T-helper 22 cell (primary cell): ENCODE data around the gene IFNAR2.

Experiments used
- DNase-seq: peaks from one replicate; pipeline ENCODE4 v3.0.0-alpha.2; 2020; ENCODE audit warnings: low read depth

The IFNAR2 gene

DNA sequence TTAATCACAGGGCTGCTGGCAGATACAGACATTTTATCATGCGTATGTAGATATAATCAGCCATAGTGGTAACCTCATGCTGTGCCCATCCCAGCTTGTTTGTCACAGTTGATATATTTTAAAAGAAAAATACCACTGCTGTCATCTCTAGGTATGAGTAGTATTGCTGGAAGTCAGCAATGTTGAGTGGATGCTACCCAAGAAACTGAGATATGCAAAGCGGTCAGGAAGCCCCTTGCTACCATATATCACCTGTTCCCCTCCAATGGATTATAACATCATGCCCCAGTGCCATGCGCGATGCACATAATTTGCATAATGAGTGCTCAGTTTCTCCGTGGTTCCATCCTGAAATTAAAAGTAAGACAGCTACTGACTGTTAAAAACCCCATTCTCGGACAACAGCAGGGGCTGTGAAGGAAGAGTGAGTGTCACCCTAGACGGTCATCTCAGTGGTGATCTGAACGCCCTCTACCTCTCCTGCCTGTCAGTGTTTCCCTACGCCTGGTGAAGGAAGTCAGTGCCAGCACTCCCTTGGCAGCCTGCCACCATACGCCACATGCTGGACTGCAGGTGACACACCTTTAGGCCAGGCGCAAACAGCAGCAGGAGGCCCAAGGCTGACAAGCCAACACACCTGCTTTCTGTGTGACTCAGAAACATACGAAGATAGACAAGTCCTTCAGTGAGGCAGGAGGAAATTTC is 39.2 kb downstream of the IFNAR2 start:
- DNase-seq = no peak

DNA sequence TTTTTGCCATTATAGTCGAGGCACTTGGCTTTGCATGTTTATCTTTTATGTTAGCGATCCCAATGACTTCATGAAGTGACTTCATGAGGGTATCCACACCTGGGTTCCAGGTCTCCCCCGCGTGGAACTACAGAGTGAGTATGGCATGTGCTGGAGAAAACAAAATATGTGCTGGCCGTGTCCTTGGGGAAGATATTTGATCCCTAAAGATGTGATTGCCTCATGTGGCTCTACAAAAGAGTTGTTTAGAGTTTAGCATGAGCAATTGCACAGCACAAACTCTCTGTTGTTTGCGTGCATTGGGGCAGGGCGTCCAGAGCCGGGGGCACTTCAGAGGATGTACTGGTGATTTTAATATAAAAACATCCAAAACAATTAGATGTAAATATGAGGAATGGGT is 41.2 kb downstream of the IFNAR2 start:
- no peak for DNase-seq

DNA sequence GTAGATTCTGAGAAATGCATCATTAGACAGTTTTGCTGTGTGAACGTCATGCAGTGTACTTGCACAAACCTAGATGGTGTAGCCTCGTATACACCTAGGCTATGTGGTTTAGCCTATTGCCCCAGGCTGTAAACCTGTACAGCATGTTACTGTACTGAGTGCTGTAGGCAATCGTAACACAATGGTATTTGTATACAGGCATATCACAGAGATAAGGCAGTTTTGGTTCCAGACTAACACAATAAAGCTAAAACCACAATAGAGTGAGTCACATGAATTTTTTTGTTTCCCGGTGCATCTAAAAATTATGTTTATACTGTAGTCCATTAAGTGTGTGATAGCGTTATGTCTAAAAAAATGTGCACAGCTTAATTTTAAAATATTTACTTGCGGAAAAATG is 43.3 kb downstream of the IFNAR2 start:
- DNase-seq = no peak

DNA sequence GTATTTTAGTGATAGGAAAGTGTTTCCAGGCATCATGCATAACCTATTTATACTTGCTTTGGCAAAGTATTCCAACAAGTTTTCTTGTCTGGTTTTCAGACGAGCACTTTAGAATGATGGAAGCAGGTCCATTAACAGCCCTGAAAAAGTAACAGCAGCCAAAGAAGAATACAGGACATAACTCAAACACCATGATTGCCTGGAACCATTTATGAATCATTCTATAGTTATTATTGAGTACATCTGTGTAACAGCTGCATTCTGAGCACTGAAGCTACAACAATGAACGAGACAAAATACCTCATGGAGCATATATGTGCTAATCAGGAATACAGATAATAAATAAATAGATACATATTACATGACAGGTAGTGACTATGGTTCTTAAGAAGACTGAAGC is 49.0 kb downstream of the IFNAR2 start:
- DNase-seq = no peak

DNA sequence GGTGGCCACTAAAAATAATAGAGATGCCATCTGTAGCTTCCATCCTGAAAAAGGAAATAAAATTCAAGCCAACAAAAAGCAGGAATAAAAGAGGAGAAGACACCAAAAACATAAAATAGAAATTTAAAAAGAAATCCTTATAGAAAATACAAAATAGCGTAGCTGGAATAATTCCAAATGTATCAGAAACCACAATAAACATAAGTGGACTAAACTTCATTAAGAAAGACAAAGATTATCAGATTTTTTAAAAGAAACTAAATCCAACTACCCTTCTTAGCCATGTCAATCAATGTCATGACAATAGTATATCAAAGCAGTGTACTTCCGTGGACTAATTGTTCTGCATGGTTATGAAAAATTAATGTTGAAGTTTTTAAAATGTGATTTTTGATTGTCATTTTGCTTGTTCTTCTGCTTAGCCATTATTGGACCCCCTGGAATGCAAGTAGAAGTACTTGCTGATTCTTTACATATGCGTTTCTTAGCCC is 49.6 kb downstream of the IFNAR2 start:
- no peak for DNase-seq
